Measurements from ENCODE around the gene CNMD.
A peak's percentile ranks its signal among the peaks of the same experiment; 100 is the strongest.

The CNMD gene

DNA sequence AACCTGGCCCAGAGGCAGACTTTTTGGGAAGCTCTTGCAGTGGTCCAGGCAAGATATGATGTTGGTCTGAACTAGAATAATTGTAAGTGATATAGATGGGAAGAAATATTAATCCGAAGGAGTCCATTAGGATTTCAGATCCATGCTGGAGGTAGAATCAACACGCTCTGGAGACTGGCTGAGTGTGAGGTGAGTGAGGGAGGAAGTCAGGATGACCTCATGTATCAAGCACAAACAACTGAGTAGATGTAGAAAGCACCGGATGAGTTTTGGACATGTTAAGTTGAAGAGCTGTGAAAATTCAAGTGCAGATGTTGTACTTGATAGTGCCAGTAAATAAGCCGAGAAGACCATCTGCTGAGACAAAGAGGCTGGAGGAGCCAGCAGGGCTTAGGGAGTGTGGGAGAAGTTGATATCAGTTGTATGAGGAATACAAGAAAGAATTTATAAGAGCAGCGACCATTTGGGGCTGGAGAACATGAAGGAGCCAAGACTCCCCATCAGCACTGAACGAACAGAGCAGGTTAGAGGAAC is 5.3 kb upstream of the CNMD start:
- DNase-seq (ENCODE audit: low read depth, low spot score), result no peak
- Histone ChIP-seq H3K4me3 (ENCODE audit: low read length) (no peak overlapping the region), H3K9me3 (ENCODE audit: control insufficient read depth, insufficient read depth, low read length) (no peaks in the 10 kb centered on the region), H3K4me1 (ENCODE audit: control insufficient read depth, insufficient read depth, low read length) (peaks cover 5% of the 10 kb centered on the region; the same call in 1 of the 2 replicates), H3K36me3 (ENCODE audit: control insufficient read depth, insufficient read depth, low read length) (no peaks in the 10 kb centered on the region), H3K27ac (ENCODE audit: low read length) (no peak overlapping the region), H3K27me3 (ENCODE audit: control insufficient read depth, insufficient read depth, low read length) (no peaks in the 10 kb centered on the region)
- no CpG with 5 or more reads among the region's 6 CpGs for WGBS (ENCODE audit: insufficient coverage, insufficient read length)

DNA sequence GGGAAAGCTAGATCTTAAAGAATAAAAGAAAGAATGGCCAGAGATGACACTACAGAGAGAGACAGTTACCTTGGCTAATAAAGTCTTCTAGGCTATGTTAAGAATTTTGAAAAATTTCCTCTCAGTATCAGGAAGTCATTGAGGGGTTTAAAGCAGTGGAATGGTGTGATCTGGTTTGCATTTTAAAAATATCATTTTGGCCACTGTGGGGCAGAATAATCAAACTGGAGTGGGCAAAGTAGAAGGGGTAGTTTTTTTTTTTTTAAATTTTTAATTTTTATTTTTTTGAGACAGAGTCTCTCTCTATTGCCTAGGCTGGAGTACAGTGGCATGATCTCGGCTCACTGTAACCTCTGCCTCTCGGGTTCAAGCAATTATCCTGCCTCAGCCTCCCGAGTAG is 4.4 kb upstream of the CNMD start:
- Histone ChIP-seq H3K36me3 (ENCODE audit: control insufficient read depth, insufficient read depth, low read length) (no peaks in the 10 kb centered on the region), H3K9me3 (ENCODE audit: control insufficient read depth, insufficient read depth, low read length) (no peaks in the 10 kb centered on the region), H3K4me1 (ENCODE audit: control insufficient read depth, insufficient read depth, low read length) (peaks cover 5% of the 10 kb centered on the region; the same call in 1 of the 2 replicates), H3K27me3 (ENCODE audit: control insufficient read depth, insufficient read depth, low read length) (no peaks in the 10 kb centered on the region), H3K4me3 (ENCODE audit: low read length) (no peak overlapping the region), H3K27ac (ENCODE audit: low read length) (no peak overlapping the region)
- no CpG with 5 or more reads among the region's 3 CpGs for WGBS (ENCODE audit: insufficient coverage, insufficient read length)
- DNase-seq (ENCODE audit: low read depth, low spot score), result no peak

DNA sequence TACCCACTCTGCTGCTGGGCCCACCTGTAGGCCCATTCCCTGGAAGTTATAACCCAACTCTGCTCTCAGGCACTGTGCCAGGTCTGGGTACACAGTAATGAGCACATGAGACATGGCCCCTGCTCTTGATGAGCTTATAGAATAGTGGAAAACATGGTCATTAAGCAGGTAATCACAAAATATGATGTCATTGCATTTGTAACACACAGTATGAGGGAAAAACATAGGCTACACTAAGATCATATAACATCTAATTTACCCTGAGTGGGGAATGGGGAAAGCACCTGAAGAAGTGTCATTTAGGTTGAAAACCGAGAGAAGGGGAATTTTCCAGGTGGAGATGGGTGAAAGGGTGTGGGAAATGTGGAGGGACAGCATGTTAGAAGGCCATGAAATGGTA is 3.9 kb upstream of the CNMD start:
- no peaks in the 10 kb centered on the region for H3K27me3 ChIP-seq (ENCODE audit: control insufficient read depth, insufficient read depth, low read length)
- H3K36me3 ChIP-seq (ENCODE audit: control insufficient read depth, insufficient read depth, low read length), result no peaks in the 10 kb centered on the region
- H3K4me3 ChIP-seq (ENCODE audit: low read length), result no peak overlapping the region
- no peak overlapping the region for H3K27ac ChIP-seq (ENCODE audit: low read length)
- H3K9me3 ChIP-seq (ENCODE audit: control insufficient read depth, insufficient read depth, low read length), result no peaks in the 10 kb centered on the region
- DNase-seq (ENCODE audit: low read depth, low spot score), result no peak
- no CpG with 5 or more reads among the region's 1 CpG for WGBS (ENCODE audit: insufficient coverage, insufficient read length)
- peaks cover 6% of the 10 kb centered on the region; the same call in 1 of the 2 replicates for H3K4me1 ChIP-seq (ENCODE audit: control insufficient read depth, insufficient read depth, low read length)

DNA sequence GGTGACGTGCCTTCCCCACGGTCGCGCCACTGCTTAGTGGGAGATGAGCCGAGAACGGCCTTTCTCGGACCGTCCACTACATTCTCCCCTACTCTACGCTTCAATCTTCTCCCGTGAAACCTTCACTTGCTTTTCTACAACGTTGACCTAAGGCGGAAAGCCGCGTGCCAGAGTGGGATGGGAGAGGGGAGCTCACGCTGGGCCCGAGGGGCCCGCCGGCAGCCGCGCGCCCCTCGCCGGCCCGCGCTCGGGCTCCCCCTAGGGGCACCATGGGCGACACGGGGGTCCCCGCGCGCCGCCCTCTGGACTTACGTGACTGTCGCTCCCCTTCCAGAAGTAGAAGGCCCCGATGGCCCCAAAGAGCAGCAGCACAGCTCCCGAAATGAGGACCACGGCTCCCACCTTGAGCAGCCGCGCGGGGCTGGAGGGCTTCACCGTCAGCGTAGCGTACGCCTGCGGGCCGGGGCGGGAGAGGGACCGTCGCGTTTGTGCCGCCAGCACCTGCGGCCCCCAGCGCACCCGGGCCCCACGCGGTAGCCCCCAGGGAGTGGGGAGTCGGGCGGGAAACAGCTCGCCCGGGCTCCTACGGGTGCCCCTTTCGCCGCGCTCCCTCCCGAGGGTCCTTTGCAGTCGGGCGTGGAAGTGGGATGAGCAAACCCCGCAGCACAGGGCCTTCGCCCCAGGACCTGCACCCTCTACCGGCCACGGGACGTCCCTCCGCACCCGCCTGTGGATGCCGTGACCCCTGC is 727 bp downstream of the CNMD start:
- Histone ChIP-seq H3K4me3 (ENCODE audit: low read length) (peak overlapping the region; percentile 52; the same call in 1 of the 2 replicates), H3K4me1 (ENCODE audit: control insufficient read depth, insufficient read depth, low read length) (peaks cover 8% of the 10 kb centered on the region; the same call in 1 of the 2 replicates), H3K9me3 (ENCODE audit: control insufficient read depth, insufficient read depth, low read length) (no peaks in the 10 kb centered on the region), H3K27ac (ENCODE audit: low read length) (no peak overlapping the region), H3K27me3 (ENCODE audit: control insufficient read depth, insufficient read depth, low read length) (no peaks in the 10 kb centered on the region), H3K36me3 (ENCODE audit: control insufficient read depth, insufficient read depth, low read length) (no peaks in the 10 kb centered on the region; the same call in 1 of the 2 replicates)
- no peak for DNase-seq (ENCODE audit: low read depth, low spot score)
- WGBS (ENCODE audit: insufficient coverage, insufficient read length), result no CpG with 5 or more reads among the region's 75 CpGs

DNA sequence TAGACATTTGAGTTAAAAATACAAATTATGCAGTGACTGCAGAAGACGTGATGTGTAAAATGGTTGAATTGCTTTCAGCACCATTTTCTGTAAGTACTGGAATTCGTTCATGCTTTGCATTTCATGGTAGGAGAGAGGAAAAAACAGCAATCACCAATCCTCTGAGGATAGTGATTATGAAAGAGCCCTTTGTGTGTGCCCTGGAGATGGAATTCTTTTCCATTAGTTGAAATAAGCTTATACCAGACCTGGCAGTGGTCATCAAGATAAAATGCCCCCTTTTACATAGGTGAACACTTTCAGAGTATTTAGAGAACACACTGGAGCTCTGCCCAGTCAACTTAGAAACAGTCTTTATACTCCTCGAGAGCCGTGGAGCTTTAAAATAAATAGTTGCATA is 1.7 kb downstream of the CNMD start:
- no peaks in the 10 kb centered on the region for H3K9me3 ChIP-seq (ENCODE audit: control insufficient read depth, insufficient read depth, low read length)
- no peak overlapping the region for H3K4me3 ChIP-seq (ENCODE audit: low read length)
- no peaks in the 10 kb centered on the region for H3K27me3 ChIP-seq (ENCODE audit: control insufficient read depth, insufficient read depth, low read length)
- peaks cover under 1% of the 10 kb centered on the region; the same call in 1 of the 2 replicates for H3K36me3 ChIP-seq (ENCODE audit: control insufficient read depth, insufficient read depth, low read length)
- peak overlapping the region; percentile 34 for H3K27ac ChIP-seq (ENCODE audit: low read length)
- no peak for DNase-seq (ENCODE audit: low read depth, low spot score)
- H3K4me1 ChIP-seq (ENCODE audit: control insufficient read depth, insufficient read depth, low read length), result peaks cover 8% of the 10 kb centered on the region; the same call in 1 of the 2 replicates
- WGBS (ENCODE audit: insufficient coverage, insufficient read length), result no CpG with 5 or more reads among the region's 4 CpGs

DNA sequence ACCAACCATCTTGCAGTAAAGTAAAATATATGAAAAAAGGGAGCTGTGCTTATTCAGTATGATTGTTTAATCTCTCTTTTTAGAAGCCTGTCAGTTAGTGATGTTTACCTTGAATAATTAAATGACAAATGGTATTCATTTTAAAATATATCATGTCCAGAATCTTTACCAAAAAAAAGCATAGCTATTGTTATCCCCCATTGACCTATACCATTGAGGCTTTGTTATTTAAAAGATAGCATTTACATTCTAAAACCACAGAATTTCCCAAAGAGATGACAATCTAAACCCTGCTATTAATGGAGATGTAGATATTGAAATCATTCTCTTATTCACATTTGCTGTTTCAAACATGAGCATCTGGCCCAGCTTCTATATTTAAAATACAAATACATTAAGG is 2.2 kb downstream of the CNMD start:
- no peak overlapping the region for H3K4me3 ChIP-seq (ENCODE audit: low read length)
- H3K36me3 ChIP-seq (ENCODE audit: control insufficient read depth, insufficient read depth, low read length), result peaks cover 2% of the 10 kb centered on the region; the same call in 1 of the 2 replicates
- H3K9me3 ChIP-seq (ENCODE audit: control insufficient read depth, insufficient read depth, low read length), result no peaks in the 10 kb centered on the region
- no peaks in the 10 kb centered on the region for H3K27me3 ChIP-seq (ENCODE audit: control insufficient read depth, insufficient read depth, low read length)
- H3K27ac ChIP-seq (ENCODE audit: low read length), result no peak overlapping the region
- DNase-seq (ENCODE audit: low read depth, low spot score), result no peak
- H3K4me1 ChIP-seq (ENCODE audit: control insufficient read depth, insufficient read depth, low read length), result peaks cover 8% of the 10 kb centered on the region; the same call in 1 of the 2 replicates

DNA sequence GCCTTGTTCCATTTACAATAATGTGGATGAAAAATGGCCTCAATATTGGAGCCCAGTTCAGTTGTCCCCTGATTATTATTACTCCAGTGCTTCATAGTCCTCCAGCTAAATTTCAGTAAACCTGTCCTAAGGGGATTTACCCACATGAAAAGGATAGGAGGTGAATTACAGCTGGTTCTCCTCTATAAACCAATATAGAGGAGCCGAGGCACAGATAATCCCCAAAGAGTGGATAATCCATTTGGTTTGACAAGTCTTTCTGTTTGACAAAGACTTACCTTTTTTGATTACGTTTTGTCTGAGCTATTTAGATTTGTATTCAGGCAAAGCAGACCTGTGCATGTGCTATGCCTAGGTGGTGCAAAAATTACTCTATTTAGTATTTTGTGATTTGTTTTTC is 2.7 kb downstream of the CNMD start:
- Histone ChIP-seq H3K4me1 (ENCODE audit: control insufficient read depth, insufficient read depth, low read length) (peaks cover 8% of the 10 kb centered on the region; the same call in 1 of the 2 replicates), H3K4me3 (ENCODE audit: low read length) (no peak overlapping the region), H3K27me3 (ENCODE audit: control insufficient read depth, insufficient read depth, low read length) (no peaks in the 10 kb centered on the region), H3K9me3 (ENCODE audit: control insufficient read depth, insufficient read depth, low read length) (no peaks in the 10 kb centered on the region), H3K36me3 (ENCODE audit: control insufficient read depth, insufficient read depth, low read length) (peaks cover 2% of the 10 kb centered on the region; the same call in 1 of the 2 replicates), H3K27ac (ENCODE audit: low read length) (no peak overlapping the region)
- WGBS (ENCODE audit: insufficient coverage, insufficient read length), result no CpG with 5 or more reads among the region's 2 CpGs
- no peak for DNase-seq (ENCODE audit: low read depth, low spot score)

DNA sequence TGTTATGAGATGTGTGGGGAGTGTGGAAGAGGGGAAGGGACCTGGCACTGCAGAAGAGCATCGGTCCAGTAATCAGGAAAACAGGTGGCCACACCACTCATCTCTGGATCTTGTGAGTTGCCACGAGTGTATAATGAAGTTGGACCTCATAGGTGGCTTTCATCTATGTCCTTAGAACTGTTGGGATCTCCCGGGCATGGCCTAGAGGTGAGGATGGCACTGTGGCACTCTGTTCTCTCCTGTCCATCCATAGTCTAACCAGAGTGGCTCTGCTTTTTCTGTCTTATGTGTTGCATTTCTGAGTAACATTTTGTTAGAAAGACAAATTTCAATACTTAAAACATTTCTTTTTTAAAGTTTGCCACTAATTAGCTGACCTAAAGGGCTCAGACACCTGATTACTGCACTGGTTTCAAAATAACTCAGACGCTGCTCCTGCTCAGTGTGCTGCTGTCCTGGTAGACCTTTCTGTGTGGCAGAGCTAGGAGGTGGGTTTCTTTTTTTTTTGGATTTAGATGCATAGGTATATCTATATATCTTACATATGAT is 5.5 kb downstream of the CNMD start:
- no peak for DNase-seq (ENCODE audit: low read depth, low spot score)
- no CpG with 5 or more reads among the region's 4 CpGs for WGBS (ENCODE audit: insufficient coverage, insufficient read length)
- Histone ChIP-seq H3K4me1 (ENCODE audit: control insufficient read depth, insufficient read depth, low read length) (peaks cover 4% of the 10 kb centered on the region; the same call in 1 of the 2 replicates), H3K4me3 (ENCODE audit: low read length) (no peak overlapping the region), H3K27me3 (ENCODE audit: control insufficient read depth, insufficient read depth, low read length) (no peaks in the 10 kb centered on the region), H3K9me3 (ENCODE audit: control insufficient read depth, insufficient read depth, low read length) (no peaks in the 10 kb centered on the region), H3K27ac (ENCODE audit: low read length) (no peak overlapping the region), H3K36me3 (ENCODE audit: control insufficient read depth, insufficient read depth, low read length) (peaks cover 6% of the 10 kb centered on the region; the same call in 1 of the 2 replicates)

DNA sequence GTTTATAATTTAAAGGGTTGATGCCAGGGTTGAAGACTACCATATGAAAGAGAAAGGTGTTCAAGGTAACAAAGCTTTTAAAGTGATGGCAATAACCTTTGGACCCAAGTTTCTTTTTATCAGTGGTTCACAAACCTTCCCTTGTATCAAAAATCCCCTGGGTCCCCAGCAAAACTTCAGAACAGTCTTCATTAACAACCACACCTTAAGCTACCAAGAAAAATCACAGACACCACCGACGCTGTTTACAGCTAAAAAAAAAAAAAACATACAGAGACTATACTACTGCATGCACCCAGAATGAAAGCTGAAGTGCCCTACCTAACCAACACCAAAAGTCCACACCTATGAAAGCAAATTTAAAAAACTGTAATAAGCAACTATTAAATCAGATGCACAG is 13.4 kb downstream of the CNMD start:
- 0 out of 2 replicates have a peak, but pooled peaks cover 2% of the 10 kb centered on the region for H3K4me1 ChIP-seq (ENCODE audit: control insufficient read depth, insufficient read depth, low read length)
- no peak overlapping the region for H3K4me3 ChIP-seq (ENCODE audit: low read length)
- DNase-seq (ENCODE audit: low read depth, low spot score), result no peak
- no CpG with 5 or more reads among the region's 2 CpGs for WGBS (ENCODE audit: insufficient coverage, insufficient read length)
- H3K27ac ChIP-seq (ENCODE audit: low read length), result no peak overlapping the region
- H3K9me3 ChIP-seq (ENCODE audit: control insufficient read depth, insufficient read depth, low read length), result peaks cover 1% of the 10 kb centered on the region; the same call in 1 of the 2 replicates
- peaks cover 17% of the 10 kb centered on the region; the same call in 1 of the 2 replicates for H3K36me3 ChIP-seq (ENCODE audit: control insufficient read depth, insufficient read depth, low read length)
- no peaks in the 10 kb centered on the region for H3K27me3 ChIP-seq (ENCODE audit: control insufficient read depth, insufficient read depth, low read length)

DNA sequence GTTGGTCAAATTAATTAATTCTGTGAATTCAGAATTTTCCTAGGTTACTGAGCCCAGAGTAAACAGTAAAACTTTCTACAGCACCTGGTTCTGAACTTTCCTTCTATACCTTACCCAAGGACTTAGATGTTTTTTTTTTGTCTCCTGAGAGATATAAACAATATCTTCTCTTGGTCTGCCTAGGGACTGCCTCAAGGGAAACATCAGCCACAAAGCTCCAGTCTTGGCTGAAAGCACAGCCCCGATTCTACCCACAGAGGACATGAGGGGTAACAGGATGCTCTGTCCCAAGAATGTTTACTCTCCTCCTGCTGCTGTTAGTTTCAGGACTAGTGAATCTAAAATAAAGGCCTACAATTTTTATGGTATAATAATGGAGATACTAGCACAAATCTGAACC is 14.3 kb downstream of the CNMD start:
- Histone ChIP-seq H3K27me3 (ENCODE audit: control insufficient read depth, insufficient read depth, low read length) (no peaks in the 10 kb centered on the region), H3K9me3 (ENCODE audit: control insufficient read depth, insufficient read depth, low read length) (peaks cover 1% of the 10 kb centered on the region; the same call in 1 of the 2 replicates), H3K36me3 (ENCODE audit: control insufficient read depth, insufficient read depth, low read length) (peaks cover 15% of the 10 kb centered on the region; the same call in 1 of the 2 replicates), H3K4me3 (ENCODE audit: low read length) (no peak overlapping the region), H3K27ac (ENCODE audit: low read length) (no peak overlapping the region), H3K4me1 (ENCODE audit: control insufficient read depth, insufficient read depth, low read length) (0 out of 2 replicates have a peak, but pooled peaks cover 2% of the 10 kb centered on the region)
- DNase-seq (ENCODE audit: low read depth, low spot score), result no peak
- WGBS (ENCODE audit: insufficient coverage, insufficient read length), result no CpG with 5 or more reads among the region's 1 CpG
